ENCODE data around the gene TEPSIN.

The TEPSIN gene

GRCh38 chr17:81267390-81268067, 28.7 kb upstream of the TEPSIN start:
- no peak for DNase-seq (ENCODE audit: low spot score)

- DNase-seq (ENCODE audit: low spot score) = no peak
Observed at GRCh38 chr17:81265576-81265975, 26.7 kb upstream of the TEPSIN start.

DNA sequence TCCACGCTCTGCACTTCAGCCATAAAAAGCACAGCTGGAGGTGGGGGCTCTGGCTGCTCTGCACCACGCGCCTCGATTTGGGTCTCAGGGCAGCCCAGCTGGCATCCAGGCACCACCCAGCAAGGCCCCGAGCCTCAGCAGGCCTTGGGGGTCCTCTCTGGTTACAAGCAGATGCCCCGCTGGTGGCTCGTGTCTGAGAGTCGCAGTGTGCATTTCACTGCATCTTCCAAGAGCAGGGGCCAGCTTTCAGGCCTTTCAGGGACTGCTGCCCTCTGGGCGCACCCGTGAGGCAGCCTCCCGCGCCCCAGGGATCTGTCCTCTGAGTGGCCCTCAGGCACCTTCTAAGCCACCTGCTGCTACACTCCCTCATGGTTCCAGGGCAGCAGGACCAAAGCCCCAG, 25.8 kb upstream of the TEPSIN start:
- no peak for DNase-seq (ENCODE audit: low spot score)

DNA sequence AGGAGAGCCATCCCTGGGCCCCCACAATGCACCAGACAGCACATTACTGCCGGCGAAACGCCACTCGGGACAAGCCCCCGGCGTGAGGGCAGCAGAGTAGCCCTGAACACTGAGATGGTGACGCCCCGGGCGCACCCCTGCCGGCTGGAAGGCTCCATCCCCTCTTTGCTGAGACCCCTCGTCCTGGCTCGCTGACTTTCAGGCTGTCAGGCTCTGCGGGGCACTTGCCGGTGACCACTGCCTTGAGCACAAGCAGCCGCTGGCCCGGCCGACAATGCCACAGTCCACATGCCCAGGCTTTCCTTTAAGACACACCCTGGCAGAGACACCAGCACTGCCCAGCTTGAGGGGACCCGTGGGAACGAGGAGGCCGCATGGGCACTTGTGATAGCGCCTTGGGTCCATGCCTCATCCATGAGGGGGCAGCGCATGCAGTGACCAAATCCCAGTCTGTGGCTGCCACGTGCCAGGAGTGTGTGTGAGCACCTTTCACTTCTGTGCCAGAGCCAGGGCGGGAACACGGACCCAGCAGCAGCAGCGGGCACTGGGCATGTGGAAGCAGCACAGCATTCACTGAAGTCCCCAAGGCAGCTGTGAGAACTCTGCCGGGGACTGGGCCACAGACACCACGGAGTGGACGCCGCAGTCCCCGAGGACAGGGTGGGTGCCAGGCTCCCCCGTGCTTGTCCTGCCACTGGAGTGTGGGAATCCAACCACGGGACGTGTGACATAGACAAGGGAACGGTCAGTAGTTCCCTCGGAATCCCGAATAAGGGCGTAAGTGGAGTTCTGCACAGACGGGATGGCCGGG, 24.7 kb upstream of the TEPSIN start:
- DNase-seq (ENCODE audit: low spot score) = no peak

DNA sequence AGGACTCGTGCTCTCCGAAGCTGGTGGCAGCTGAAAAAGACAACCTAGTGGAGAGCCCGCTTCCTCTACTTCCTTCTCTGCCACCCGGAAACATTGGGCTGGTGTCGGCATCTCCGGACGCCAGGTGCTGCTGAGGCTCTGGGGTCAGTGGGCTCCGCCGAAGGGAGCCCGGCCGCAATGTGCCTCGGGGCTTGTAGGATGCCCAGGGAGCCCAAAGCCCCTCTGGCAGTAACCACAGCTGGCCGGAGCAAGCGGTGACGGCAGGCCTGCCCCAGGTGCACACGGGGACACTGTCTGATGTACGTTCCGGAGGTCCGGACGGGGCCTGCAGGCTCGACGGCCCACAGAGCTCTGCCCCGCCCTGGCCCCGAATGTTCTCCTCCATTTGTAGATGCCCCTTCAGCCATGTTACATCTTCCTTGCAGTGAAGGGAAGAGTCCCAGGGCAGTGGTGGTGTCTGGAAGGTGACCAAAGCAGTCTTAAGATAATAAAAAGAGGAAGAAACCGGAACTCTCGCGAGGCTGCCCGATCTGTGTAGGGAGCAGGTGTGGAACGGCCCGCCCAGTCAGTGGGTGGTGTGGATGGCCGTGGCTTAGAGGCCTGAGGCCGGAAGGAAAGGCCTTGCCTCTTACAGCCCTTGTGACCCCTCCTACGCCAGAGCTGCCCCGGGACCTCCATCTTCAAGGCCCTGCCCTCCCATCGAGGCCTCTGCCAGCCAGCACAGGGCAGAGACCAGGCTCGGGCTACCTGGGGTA, 22.9 kb upstream of the TEPSIN start:
- no peak for DNase-seq (ENCODE audit: low spot score)

DNA sequence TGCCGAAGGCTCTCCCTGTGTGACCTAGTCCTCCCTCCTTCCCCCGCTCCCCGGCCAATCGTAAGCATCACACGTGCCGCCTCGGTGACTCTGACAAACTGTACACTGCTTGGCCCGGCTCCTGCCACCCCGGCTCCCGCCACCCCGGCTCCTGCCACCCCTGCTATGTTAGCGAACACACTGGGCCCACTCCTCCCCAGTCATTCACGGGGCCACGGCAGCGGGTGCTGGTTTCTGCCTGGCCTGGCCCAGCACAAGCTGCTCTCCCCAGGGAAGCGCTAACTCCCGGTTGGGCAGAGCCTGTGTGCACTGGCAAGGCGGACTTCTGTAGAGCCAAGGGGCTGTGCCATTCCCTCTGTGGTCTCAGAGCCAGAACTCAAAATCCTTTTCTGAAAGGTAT, 22.2 kb upstream of the TEPSIN start:
- no peak for DNase-seq (ENCODE audit: low spot score)

DNA sequence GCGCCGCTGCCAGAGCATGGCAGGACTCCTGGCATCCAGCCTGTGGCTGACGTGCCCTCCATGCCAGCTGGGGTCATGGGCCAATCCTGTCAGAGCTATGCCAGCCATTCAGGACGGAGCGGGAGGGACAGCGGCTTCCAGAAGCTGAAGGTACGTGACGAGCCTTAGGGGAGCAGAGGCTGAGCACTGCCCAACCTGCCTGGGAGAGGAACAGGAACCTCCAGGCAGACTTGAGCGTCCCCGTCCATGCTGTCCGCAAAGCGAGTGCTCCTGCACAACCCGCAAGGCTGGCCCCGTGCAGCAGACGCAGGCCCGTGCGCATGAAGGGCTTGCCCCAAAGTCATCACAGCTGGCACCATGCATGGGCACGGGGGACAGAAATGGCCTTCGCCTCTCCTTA, 21.8 kb upstream of the TEPSIN start:
- no peak for DNase-seq (ENCODE audit: low spot score)

DNA sequence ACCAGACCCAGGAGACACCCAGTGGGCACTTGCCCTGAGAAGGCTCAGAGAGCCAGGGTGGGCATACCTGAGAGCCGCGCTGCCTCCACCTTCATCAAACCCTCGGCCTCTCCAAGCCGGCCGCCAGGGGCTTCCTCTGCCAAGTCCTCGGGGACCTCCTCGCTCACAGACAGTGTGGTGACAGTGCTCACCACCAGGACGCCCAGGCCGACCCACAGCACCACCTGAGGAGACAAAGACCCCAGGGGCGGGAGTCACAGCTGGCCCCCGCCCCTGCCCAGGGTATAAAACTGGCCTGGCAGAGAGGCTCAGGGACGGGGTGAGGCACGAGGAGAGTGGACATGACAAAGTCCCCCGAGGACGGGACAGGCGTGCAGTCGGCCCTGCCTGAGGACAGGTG, 21.3 kb upstream of the TEPSIN start:
- no peak for DNase-seq (ENCODE audit: low spot score)

GRCh38 chr17:81259058-81259605, 20.3 kb upstream of the TEPSIN start:
- DNase-seq (ENCODE audit: low spot score) = no peak

- DNase-seq (ENCODE audit: low spot score) = no peak
Observed at GRCh38 chr17:81258292-81258691, 19.4 kb upstream of the TEPSIN start.

DNA sequence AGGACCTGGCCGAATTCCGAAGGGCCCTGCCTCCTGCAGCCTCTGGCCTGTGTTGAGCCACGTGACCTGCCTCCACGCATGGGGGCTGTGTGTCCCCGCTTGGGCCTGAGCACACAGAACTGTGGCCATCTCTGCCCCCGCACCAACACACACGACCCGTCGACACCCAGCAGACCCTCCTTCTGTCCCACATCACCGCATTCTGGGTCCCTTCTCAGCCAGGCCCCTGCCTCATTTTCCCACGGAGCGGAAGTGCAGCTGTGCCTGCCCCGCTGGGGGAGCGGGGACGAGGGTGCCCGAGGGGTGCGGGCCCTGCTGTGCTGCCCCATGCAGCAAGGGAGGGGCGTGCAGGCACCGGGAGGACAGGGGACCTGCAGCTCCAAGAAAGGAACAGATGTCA, 18.7 kb upstream of the TEPSIN start:
- no peak for DNase-seq (ENCODE audit: low spot score)

DNA sequence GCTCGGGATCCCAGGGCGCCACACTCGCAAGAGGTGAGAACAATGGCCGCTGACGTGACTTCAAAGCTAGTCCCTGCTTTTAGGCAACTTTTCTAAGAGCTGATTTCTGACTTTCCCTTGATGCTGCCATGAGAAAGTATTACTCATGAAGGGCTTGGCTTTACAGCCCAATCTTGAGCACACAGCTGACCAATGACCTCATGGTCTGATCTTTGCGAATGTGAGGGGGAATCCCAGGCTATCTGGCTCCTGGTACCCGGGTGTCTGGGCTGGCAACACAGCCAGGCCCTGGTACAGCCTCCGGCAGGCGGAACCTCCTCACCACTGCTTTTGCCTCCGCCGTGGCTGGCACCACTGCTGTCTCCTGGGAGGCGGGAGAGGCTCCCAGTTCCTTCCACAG, 17.8 kb upstream of the TEPSIN start:
- DNase-seq (ENCODE audit: low spot score) = no peak

GRCh38 chr17:81254955-81255717, 16.3 kb upstream of the TEPSIN start:
- no peak for DNase-seq (ENCODE audit: low spot score)

DNA sequence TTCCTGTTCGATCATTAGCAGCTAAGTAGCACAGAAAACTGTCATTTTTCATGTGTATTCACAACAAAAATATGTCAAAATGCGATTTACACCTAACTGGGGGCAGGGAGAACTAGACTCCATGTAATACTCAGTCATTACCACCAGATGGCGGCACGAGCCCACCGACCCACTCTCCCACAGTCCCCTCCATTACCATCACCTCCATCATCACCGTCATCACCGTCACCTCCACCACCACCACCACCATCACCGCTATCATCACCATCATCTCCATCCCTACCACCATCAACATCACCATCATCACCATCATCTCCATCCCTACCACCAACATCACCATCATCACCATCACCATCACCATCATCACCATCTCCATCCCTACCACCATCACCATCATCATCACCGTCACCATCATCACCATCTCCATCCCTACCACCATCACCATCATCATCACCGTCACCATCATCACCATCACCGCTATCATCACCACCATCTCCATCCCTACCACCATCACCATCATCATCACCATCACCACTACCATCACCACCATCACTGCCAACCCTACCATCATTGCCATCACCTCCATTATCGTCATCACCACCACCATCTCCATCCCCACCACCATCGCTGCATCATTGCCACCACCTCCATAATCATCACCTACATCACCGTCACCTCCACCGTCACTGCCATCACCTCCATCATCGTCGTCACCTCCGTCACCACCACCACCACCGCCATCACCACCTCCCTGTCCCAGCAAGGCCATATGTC, 14.7 kb upstream of the TEPSIN start:
- peak; percentile 48 for DNase-seq (ENCODE audit: low spot score)

- DNase-seq (ENCODE audit: low spot score) = no peak
Observed at GRCh38 chr17:81252987-81253329, 14.1 kb upstream of the TEPSIN start.

- DNase-seq (ENCODE audit: low spot score) = no peak
Observed at GRCh38 chr17:81252326-81252986, 13.6 kb upstream of the TEPSIN start.

DNA sequence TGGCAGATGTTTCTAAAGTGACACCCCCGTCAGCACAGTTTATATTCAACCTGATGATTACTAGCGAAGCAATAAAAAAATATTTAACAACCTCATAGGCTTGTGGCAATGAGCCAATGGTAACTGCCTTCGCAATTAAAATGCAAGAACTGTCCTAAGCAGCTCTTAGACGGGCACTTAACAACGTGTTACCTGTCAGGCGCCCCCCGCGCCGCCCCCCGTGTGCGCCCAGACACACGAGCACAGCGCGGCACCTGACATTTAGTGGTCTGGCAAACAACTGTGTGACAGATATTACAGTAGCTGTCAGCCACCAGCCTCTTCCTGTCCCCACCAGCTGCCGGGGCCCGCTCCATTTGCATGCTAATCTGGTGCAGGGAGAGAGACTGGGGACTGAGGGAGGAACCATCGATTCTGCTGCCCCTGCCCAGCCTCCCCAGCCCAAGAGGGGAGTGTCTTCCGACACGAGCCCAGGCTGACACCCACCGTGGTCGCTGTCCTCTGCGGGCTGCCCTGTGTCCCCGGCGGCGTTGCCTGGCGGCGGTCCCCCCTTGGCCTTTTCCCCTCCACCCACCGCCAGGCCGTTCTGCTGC, 12.9 kb upstream of the TEPSIN start:
- no peak for DNase-seq (ENCODE audit: low spot score)

GRCh38 chr17:81251094-81251708, 12.3 kb upstream of the TEPSIN start:
- DNase-seq (ENCODE audit: low spot score) = no peak

DNA sequence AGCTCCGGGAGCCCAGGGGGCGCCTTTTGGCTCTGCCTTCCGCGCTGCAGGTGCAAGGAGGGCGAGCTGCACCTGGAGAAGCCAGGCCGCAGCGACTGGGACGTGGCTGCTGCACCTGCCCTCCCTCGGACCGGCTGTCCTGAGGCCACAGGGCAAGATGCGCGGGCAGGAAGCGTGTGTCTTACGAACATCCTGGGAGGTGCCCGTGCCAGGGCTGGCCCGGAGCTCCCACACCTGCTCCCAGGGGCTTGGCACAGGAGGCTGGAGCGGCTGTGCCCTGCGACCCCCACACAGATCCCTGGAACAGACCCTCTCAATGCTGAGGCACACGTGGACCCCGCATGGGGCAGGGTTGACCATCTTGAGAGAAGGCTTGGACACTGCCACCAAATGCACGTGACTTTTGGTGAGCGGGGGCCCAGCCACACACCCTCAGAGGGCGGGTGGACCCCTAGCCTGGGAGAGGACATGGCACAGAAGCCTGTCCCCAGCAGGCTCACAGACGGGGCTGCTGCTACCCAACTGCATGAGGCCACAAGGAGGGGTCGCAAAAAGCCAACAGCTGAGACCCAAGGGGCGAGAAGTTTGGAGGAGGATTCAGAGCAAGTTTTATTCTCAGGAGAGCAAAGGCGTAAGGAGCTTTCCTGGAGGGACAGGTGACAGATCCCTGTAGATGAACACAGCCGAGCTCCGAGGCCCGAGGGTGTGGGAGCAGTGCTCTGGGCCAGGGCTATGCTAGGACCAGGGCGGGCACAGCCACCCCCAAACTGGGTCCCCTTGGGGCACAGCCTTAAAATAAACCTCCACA, 11.6 kb upstream of the TEPSIN start:
- DNase-seq (ENCODE audit: low spot score) = no peak
